ENCODE data around the gene JARID2.

DNA sequence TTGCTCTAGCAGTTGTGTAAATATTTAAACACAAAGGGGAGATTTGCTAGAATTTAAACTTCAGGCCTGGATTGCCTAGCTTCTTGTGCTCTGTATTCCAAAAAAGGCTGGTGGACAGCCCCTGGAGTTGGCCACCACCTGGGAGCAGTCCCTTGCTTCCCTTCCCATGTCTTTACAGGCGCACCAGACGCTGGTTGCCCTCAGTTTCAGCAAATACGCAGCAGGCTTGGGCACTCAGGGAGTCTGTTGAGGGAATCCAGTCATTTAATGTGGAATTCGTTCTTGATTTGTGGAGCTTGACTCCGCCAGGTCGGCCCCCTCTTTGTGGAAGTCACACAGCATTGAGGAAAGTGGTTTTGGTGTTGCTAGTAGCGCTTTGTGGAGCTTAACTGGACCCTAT, 260.2 kb downstream of the JARID2 start:
- TF ChIP-seq REST (IDR thresholded peaks at IDR 0.05; ENCODE audit: insufficient read depth in 1 of 2, low read depth in 2 of 2, low read length in 2 of 2), result no peak
- TF ChIP-seq POLR2AphosphoS5 (IDR thresholded peaks at IDR 0.05; ENCODE audit: low read depth, low read length), result no peak
- no peak for TF ChIP-seq TAF1 (IDR thresholded peaks at IDR 0.05; ENCODE audit: borderline replicate concordance, insufficient read depth, low read length)
